ENCODE measurements around the gene SMYD3. TPM values are rescaled to one million over a fixed set of nuclear protein-coding genes. Genes with fewer than 3 reads are reported as not detected.

Gene SMYD3
- total and polyA plus RNA-seq, 9 of the 15 experiments (the other 6 are each of a cell fraction or from before 2014, with no cell fraction given): 128 to 440 (median 197) TPM

- TF ChIP-seq ATF4 (CRISPR knock-in tag; IDR thresholded peaks at IDR 0.05) (no peak), ATF3 (IDR thresholded peaks at IDR 0.05) (peak; percentile 69), ATF3 (CRISPR knock-in tag; conservative IDR thresholded peaks at IDR 0.05) (no peak), POLR2A (conservative IDR thresholded peaks at IDR 0.05) (peak; percentile 95), ZNF395 (CRISPR knock-in tag; IDR thresholded peaks at IDR 0.05) (no peak; the same call in 1 of the 2 replicates), SMARCE1 (IDR thresholded peaks at IDR 0.05) (no peak), MAFK (IDR thresholded peaks at IDR 0.05; ENCODE audit: low read length) (peak; percentile 36; the same call in 1 of the 2 replicates), RBM25 (IDR thresholded peaks at IDR 0.05; ENCODE audit: low read depth, low read length, severe bottlenecking) (peak; percentile 81), AFF4 (CRISPR knock-in tag; IDR thresholded peaks at IDR 0.05) (no peak; the same call in 1 of the 2 replicates), RCOR1 (IDR thresholded peaks at IDR 0.05; ENCODE audit: borderline replicate concordance in 1 of 2, low read depth in 2 of 2, low read length in 2 of 2) (peak; percentile 78 to 91; a peak in 3 of 4 replicates), EGR1 (conservative IDR thresholded peaks at IDR 0.05) (peak; percentile 95), PPARD (CRISPR knock-in tag; IDR thresholded peaks at IDR 0.05) (no peak), E2F3 (CRISPR knock-in tag; IDR thresholded peaks at IDR 0.05) (no peak), GATAD2B (IDR thresholded peaks at IDR 0.05; ENCODE audit: borderline replicate concordance) (no peak), NCOA6 (IDR thresholded peaks at IDR 0.05) (no peak), PTRF (tag; IDR thresholded peaks at IDR 0.05) (no peak), PHF20 (IDR thresholded peaks at IDR 0.05; ENCODE audit: partially characterized antibody) (no peak), MYBL2 (IDR thresholded peaks at IDR 0.05; ENCODE audit: low read depth) (no peak), MYBL2 (CRISPR knock-in tag; IDR thresholded peaks at IDR 0.05; ENCODE audit: borderline replicate concordance) (no peak), POLR2AphosphoS2 (IDR thresholded peaks at IDR 0.05; ENCODE audit: low read length) (0 out of 2 replicates have a peak, but pooled peaks have one; percentile 21), CSDE1 (IDR thresholded peaks at IDR 0.05) (no peak; a peak in 1 of 4 replicates)
Measured at GRCh38 chr1:245988393-245989078, 518.5 kb downstream of the SMYD3 start (continued).

All from K562 (cell line).